ENCODE measurements around the gene ELK4.

ELK4 gene

DNA sequence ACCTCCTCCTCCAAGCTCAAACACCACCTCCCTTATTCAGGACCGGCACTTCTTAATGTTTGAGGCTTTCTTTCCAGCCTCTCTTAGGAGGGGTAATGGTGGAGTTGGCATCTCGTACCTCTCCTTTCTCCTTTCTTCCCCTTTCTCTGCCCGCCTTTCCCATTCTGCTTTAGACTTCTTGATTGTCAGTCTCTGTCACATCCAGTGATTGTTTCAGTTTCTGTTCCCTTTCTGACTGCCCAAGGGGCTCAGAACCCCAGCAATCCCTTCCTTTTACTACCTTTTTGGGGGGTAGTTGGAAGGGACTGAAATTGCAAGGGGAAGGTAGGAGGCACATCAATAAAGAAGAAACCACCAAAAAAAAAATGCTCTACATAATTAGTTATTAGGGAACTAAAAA lies 5.6 kb downstream of the ELK4 start:
- TF ChIP-seq, protein P1, sequence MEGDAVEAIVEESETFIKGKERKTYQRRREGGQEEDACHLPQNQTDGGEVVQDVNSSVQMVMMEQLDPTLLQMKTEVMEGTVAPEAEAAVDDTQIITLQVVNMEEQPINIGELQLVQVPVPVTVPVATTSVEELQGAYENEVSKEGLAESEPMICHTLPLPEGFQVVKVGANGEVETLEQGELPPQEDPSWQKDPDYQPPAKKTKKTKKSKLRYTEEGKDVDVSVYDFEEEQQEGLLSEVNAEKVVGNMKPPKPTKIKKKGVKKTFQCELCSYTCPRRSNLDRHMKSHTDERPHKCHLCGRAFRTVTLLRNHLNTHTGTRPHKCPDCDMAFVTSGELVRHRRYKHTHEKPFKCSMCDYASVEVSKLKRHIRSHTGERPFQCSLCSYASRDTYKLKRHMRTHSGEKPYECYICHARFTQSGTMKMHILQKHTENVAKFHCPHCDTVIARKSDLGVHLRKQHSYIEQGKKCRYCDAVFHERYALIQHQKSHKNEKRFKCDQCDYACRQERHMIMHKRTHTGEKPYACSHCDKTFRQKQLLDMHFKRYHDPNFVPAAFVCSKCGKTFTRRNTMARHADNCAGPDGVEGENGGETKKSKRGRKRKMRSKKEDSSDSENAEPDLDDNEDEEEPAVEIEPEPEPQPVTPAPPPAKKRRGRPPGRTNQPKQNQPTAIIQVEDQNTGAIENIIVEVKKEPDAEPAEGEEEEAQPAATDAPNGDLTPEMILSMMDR (IDR thresholded peaks at IDR 0.05) = no peak
- Histone ChIP-seq H3K9me3 (no peaks in the 10 kb centered on the region), H3K4me1 (peaks cover 0 to 21% (median 13%) of the 10 kb centered on the region in 4 donors), H3K27me3 (no peaks in the 10 kb centered on the region), H3K4me3 (no peak overlapping the region), H3K36me3 (peaks cover 17 to 22% (median 21%) of the 10 kb centered on the region in 3 donors), H3K27ac (no peak overlapping the region)
- DNase-seq = no peak
- intact Hi-C loops (cut with DNase I; ENCODE audit: low total_unique reads) = no loop called here

DNA sequence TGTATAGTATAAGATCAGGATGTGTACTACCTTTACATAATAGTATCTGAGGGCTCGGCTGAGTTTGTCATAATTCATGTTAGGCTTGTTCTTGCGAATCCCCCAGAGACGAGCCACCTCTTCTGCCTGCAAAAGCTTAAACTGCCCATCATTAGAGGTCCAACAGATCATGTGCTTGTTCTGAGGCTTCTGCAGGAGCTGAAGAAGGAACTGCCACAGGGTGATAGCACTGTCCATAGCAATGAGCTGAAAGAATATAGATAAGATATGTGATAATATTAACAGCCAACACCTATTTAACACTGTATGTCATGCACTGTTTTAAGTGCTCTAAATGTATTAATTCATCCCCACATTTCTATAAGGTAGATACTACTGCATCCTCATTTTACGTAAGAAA lies 8.2 kb downstream of the ELK4 start:
- Histone ChIP-seq H3K27me3 (no peaks in the 10 kb centered on the region), H3K4me3 (no peak overlapping the region), H3K27ac (no peak overlapping the region), H3K36me3 (peaks cover 34 to 42% (median 40%) of the 10 kb centered on the region in 3 donors), H3K9me3 (no peaks in the 10 kb centered on the region), H3K4me1 (peaks cover 0 to 4% (median 0%) of the 10 kb centered on the region in 4 donors)
- TF ChIP-seq, protein P1 (IDR thresholded peaks at IDR 0.05) = no peak
- DNase-seq = no peak
- intact Hi-C loops (cut with DNase I; ENCODE audit: low total_unique reads) = no loop called here

DNA sequence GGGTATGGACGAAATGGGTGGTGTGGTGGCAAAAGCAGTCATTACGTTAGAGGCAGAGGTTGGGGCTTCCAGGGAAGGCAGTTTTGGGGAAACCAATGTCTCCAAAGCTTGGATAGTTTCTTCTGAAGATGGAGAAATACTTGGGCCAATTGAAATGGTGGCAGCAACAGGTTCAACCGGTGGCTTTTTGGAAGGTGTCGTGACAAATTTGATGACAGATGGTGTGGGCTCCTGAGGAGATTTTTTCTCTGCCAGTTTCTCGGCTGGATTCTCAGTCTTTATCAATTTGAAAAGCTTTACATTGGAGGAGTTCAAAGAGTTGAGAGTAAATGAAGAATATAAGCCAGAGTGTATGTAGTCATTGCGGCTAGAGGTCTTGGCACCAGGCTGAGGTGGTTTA lies 11.5 kb downstream of the ELK4 start:
- H3K36me3 ChIP-seq = peaks cover 44 to 76% (median 71%) of the 10 kb centered on the region in 3 donors

DNA sequence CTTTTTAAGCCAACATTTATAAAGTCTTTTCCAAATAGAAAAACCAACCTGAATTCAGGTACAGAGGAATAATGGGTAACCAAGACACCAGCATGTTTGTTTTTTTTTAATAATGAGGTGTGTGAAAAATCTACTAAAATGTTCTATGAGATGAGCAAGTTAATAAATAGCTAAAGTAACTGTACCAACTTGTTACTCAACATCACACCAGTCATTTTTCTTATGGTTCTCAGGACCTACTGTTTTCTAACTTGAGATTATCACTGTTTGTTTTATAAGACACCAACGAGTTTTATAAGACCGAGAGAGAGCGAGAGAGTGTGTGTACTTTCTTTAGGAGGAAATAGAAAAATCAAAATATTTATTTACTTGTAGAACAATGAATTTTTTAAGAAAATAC lies 12.4 kb downstream of the ELK4 start:
- TF ChIP-seq, protein P1 (IDR thresholded peaks at IDR 0.05) = no peak
- H3K9me3 ChIP-seq = no peaks in the 10 kb centered on the region
- no peaks in the 10 kb centered on the region for H3K4me1 ChIP-seq
- no peak overlapping the region for H3K27ac ChIP-seq
- peaks cover 48 to 78% (median 76%) of the 10 kb centered on the region in 3 donors for H3K36me3 ChIP-seq
- H3K27me3 ChIP-seq = no peaks in the 10 kb centered on the region
- no peak for DNase-seq
- no peak overlapping the region for H3K4me3 ChIP-seq
- intact Hi-C loops (cut with DNase I; ENCODE audit: low total_unique reads) = no loop called here

More for the DNA sequence above, 11.5 kb downstream of the ELK4 start:
- Histone ChIP-seq H3K27ac (no peak overlapping the region), H3K9me3 (no peaks in the 10 kb centered on the region), H3K27me3 (no peaks in the 10 kb centered on the region), H3K4me1 (peaks cover 0 to 2% (median 0%) of the 10 kb centered on the region in 4 donors), H3K4me3 (no peak overlapping the region)
- intact Hi-C loops (cut with DNase I; ENCODE audit: low total_unique reads) = loop anchor here (2.0 kb wide), 1 partner anchor 43 kb away; no protein-coding TSS in a partner anchor
- TF ChIP-seq, protein P1 (IDR thresholded peaks at IDR 0.05) = no peak
- DNase-seq = no peak

DNA sequence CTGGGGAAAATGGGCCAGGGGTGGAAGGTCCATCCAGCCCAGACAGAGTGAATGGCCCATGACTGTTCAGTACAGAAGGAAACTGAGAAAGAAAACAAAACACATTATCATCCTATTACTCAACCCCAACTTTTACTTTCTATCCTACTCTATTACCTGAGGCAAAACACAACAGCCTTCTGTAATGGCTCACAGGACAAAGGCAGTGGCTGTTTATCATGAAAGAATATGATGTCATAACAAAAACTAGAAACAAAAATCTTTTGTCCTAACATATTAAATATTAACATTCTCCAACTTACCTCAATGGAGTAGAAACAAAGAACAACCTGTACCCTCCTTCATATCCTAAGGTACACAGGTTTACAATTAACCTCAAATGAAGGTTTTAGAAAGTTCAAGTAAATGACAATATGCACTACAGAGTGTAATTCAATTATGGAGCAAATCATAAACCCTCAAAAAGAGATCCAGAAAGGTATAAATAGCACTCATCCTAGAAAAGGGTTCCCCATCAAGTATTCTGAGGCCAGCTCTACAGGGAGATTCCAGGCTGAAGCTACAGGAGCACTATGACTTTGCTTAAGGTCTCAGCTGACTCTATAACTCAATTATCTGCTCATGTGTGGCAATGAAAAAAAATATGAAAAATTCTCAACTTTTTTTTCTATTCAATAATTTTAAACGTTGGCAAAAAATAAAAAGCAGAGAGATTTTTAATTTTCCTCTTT lies 15.1 kb downstream of the ELK4 start:
- no peak for DNase-seq
- TF ChIP-seq, protein P1 (IDR thresholded peaks at IDR 0.05) = no peak
- Histone ChIP-seq H3K4me1 (no peaks in the 10 kb centered on the region), H3K4me3 (no peak overlapping the region), H3K36me3 (peaks cover 53 to 79% (median 69%) of the 10 kb centered on the region in 3 donors), H3K9me3 (no peaks in the 10 kb centered on the region), H3K27me3 (no peaks in the 10 kb centered on the region), H3K27ac (no peak overlapping the region)
- intact Hi-C loops (cut with DNase I; ENCODE audit: low total_unique reads) = no loop called here
